K562 (cell line): Measurements from ENCODE around the gene UBE2I. TPM values are rescaled to one million over a fixed set of nuclear protein-coding genes. Genes with fewer than 3 reads are reported as not detected.
A peak's percentile ranks its signal among the peaks of the same experiment; 100 is the strongest.

Experiments
- ATAC-seq: fragments of 200-7000 bp; cut with Tn5 transposase; 3 replicates; pipeline ENCODE4 v1.9.1; 2020; ENCODE audit warnings: moderate library complexity
- BruUV-seq: library from RNA; stranded (reverse); fragments of 400-500 nt; replicated peaks from 2 replicates; lab custom pipeline; 2021; lab: Mats Ljungman, UMichigan
- CTCF ChIA-PET: fragments of 300-600 bp; formaldehyde crosslinking; extraction: SDS; loops from one replicate; lab custom pipeline; 2021; ENCODE audit warnings: low intra/inter-chr PET ratio; lab: Yijun Ruan, JAX
- POLR2A ChIA-PET: fragments of 300-600, 350-650 bp; sonication (Branson Sonifier 250); formaldehyde crosslinking; extraction: SDS; loops from one replicate; lab custom pipeline; 2021; ENCODE audit warnings: antibody characterized with exemption, inconsistent platforms; lab: Yijun Ruan, JAX
- DNase-seq, 4 experiments: peaks; one replicate each; pipeline versions ENCODE4 v3.0.0 to v3.0.0-alpha.2; 2011 to 2018; ENCODE audit warnings: low spot score in 3 of 4, mixed read lengths in 3 of 4; ENCODE audit errors: extremely low read depth in 1 of 4
- FAIRE-seq: peaks from 2 replicates; lab custom pipeline; 2011; peaks lifted over from hg19 to GRCh38; lab: Jason Lieb, UNC
- H2AFZ ChIP-seq: 2 replicates; pipeline ENCODE4 v1.6.0; 2011; ENCODE audit warnings: low read depth, low read length, control low read depth, inconsistent platforms
- H3K27ac ChIP-seq: fragments of 200-600 bp; 3 replicates; pipeline ENCODE4 v1.8.0; 2011; ENCODE audit warnings: low read depth, mild to moderate bottlenecking, control low read depth, inconsistent platforms, low read length, moderate library complexity, mixed read lengths; ENCODE audit errors: extremely low read depth
- H3K27me3 ChIP-seq, 2 experiments: fragments of 300-600 bp in 1 of 2; 2 replicates in 1 of 2; 3 replicates in 1 of 2; pipeline versions ENCODE4 v1.6.0 to v1.8.0; 2011; ENCODE audit warnings: inconsistent platforms in 2 of 2, low read length in 2 of 2, mild to moderate bottlenecking in 1 of 2, mixed read lengths in 1 of 2, moderate library complexity in 1 of 2; ENCODE audit not compliant: control insufficient read depth in 2 of 2, insufficient read depth in 2 of 2
- H3K36me3 ChIP-seq: fragments of 300-600 bp; 3 replicates; pipeline ENCODE4 v1.8.0; 2011; ENCODE audit warnings: mild to moderate bottlenecking, low read length, inconsistent platforms; ENCODE audit not compliant: control insufficient read depth, insufficient read depth
- H3K4me1 ChIP-seq, 2 experiments: fragments of 200-600 bp in 1 of 2; replicated peaks in 1 of 2; 2 replicates in 1 of 2; 3 replicates in 1 of 2; pipeline versions ENCODE4 v1.5.1 to v1.8.0; 2011; ENCODE audit warnings: inconsistent platforms in 2 of 2, low read length in 2 of 2, mild to moderate bottlenecking in 1 of 2, mixed read lengths in 1 of 2, moderate library complexity in 1 of 2; ENCODE audit not compliant: control insufficient read depth in 2 of 2, insufficient read depth in 2 of 2
- H3K4me2 ChIP-seq: 2 replicates; pipeline ENCODE4 v1.6.1; 2011; ENCODE audit warnings: low read length, control low read depth, inconsistent platforms, mixed read lengths; ENCODE audit not compliant: insufficient read depth
- H3K4me3 ChIP-seq: fragments of 200-600 bp; sonication (generic), shearing (Covaris generic); 2 replicates; pipeline ENCODE4 v1.5.1; 2016; ENCODE audit warnings: control low read depth, inconsistent platforms
- H3K79me2 ChIP-seq: fragments of 200-600 bp; 3 replicates; pipeline ENCODE4 v1.8.0; 2011; ENCODE audit warnings: low read length, inconsistent platforms; ENCODE audit not compliant: control insufficient read depth, insufficient read depth
- H3K9ac ChIP-seq, 2 experiments: 2 replicates each; pipeline versions ENCODE4 v1.6.0 to v1.6.1; 2011; ENCODE audit warnings: low read depth in 2 of 2, low read length in 2 of 2, control low read depth in 1 of 2, inconsistent platforms in 1 of 2, mild to moderate bottlenecking in 1 of 2, mixed read lengths in 1 of 2; ENCODE audit not compliant: insufficient read depth in 1 of 2
- H3K9me1 ChIP-seq: one replicate; pipeline ENCODE4 v1.6.0; 2011; ENCODE audit warnings: inconsistent platforms, mild to moderate bottlenecking, low read length, moderate library complexity; ENCODE audit not compliant: control insufficient read depth, insufficient read depth
- H3K9me3 ChIP-seq: replicated peaks from 2 replicates; pipeline ENCODE4 v1.5.1; 2011; ENCODE audit warnings: low read depth, low read length, inconsistent platforms; ENCODE audit not compliant: control insufficient read depth, insufficient read depth
- H4K20me1 ChIP-seq: replicated peaks from 2 replicates; pipeline ENCODE4 v1.6.1; 2011; ENCODE audit warnings: low read length, inconsistent platforms, mixed read lengths; ENCODE audit not compliant: control insufficient read depth, insufficient read depth
- BACH1 ChIP-seq: fragments of 200-800 bp; sonication (Bioruptor generic); IDR thresholded peaks from 2 replicates; pipeline ENCODE4 v1.6.1; 2016; ENCODE audit warnings: missing genetic modification characterization, missing compliant biosample characterization
- HNRNPL ChIP-seq: fragments of 200-400 bp; formaldehyde crosslinking; IDR thresholded peaks from 2 replicates; pipeline ENCODE4 v1.6.1; 2017; ENCODE audit warnings: low read depth, mild to moderate bottlenecking, low read length
- POLR2G ChIP-seq: fragments of 200-400 bp; formaldehyde crosslinking; IDR thresholded peaks from 2 replicates; pipeline ENCODE4 v1.6.1; 2017; ENCODE audit warnings: low read depth, mild to moderate bottlenecking, antibody characterized with exemption, low read length, moderate library complexity
- RBFOX2 ChIP-seq: fragments of 200-400 bp; formaldehyde crosslinking; IDR thresholded peaks from 2 replicates; pipeline ENCODE4 v1.6.1; 2017; ENCODE audit warnings: low read depth, mild to moderate bottlenecking, low read length, moderate library complexity
- RBM22 ChIP-seq: fragments of 200-400 bp; formaldehyde crosslinking; IDR thresholded peaks from 2 replicates; pipeline ENCODE4 v1.6.1; 2018; ENCODE audit warnings: low read length, low read depth; ENCODE audit not compliant: poor library complexity, severe bottlenecking
- SPI1 ChIP-seq: IDR thresholded peaks from 2 replicates; pipeline ENCODE4 v1.6.1; 2011; ENCODE audit warnings: low read depth, low read length, control low read depth, borderline replicate concordance
- ZBTB9 ChIP-seq: fragments of 450-650 bp; formaldehyde crosslinking; IDR thresholded peaks from 2 replicates; pipeline ENCODE4 v1.4.0; 2020; ENCODE audit warnings: mild to moderate bottlenecking, moderate library complexity
- ZNF507 ChIP-seq: conservative IDR thresholded peaks from 2 replicates; pipeline ENCODE4 v1.6.1; 2017; ENCODE audit warnings: missing genetic modification characterization, missing compliant biosample characterization
- ZNF551 ChIP-seq: fragments of 250-450 bp; sonication (Bioruptor Pico); IDR thresholded peaks from 2 replicates; pipeline ENCODE4 v1.5.0; 2021; ENCODE audit warnings: mild to moderate bottlenecking, moderate library complexity
- ZNF76 ChIP-seq: fragments of 250-450 bp; sonication (Bioruptor Pico); IDR thresholded peaks from 2 replicates; pipeline ENCODE4 v1.4.0; 2020; ENCODE audit warnings: mild to moderate bottlenecking, moderate library complexity, borderline replicate concordance
- WGBS: fragments of 100-300 bp; shearing (Covaris generic); methylation state at CpG from one replicate; pipeline ENCODE4 v1.1.6; 2016; ENCODE audit warnings: low coverage, mixed read lengths; ENCODE audit not compliant: insufficient coverage; ENCODE audit errors: missing lambda C conversion rate; 5-methylcytosine and 5-hydroxymethylcytosine counted together
- in situ Hi-C: fragments of 300-500 bp; cut with MboI; formaldehyde crosslinking; loops from 4 replicates; pipeline ENCODE4 v1.15.0; 2018; ENCODE audit warnings: inconsistent platforms, mixed read lengths
- intact Hi-C: fragments of 100-400 bp; cut with micrococcal nuclease; formaldehyde crosslinking; loops from 2 replicates; pipeline ENCODE4 v1.14.2; 2022
- polyA plus RNA-seq, 8 experiments: library from polyadenylated mRNA; depleted of rRNA in 4 of 8; stranded (reverse) in 5 of 8; unstranded in 3 of 8; fragments of >200 nt; fragmentation: Nextera tagmentation in 2 of 8; fragmentation: Illumina TruSeq in 1 of 8; extraction: Ambion mirVana in 2 of 8; extraction: Trizol in 1 of 8; gene quantifications; 2 replicates each; pipeline versions ENCODE4 v1.2.1 to v1.2.3, GENCODE V29; 2011 to 2014; ENCODE audit warnings: inconsistent platforms in 1 of 8, missing spikeins in 1 of 8
- total RNA-seq, 7 experiments: library from RNA; depleted of rRNA in 6 of 7; stranded (reverse); fragments of >200 nt in 6 of 7; fragmentation: Illumina TruSeq in 2 of 7; extraction: Trizol in 2 of 7; gene quantifications; 2 replicates each; pipeline versions ENCODE4 v1.2.1 to v1.2.3, GENCODE V29; 2011 to 2021; ENCODE audit warnings: low replicate concordance in 1 of 7
- TF ChIP-seq, protein P1 (sequence below): fragments of 450-650 bp; IDR thresholded peaks from 2 replicates; pipeline ENCODE4 v1.6.1; 2016; ENCODE audit warnings: mild to moderate bottlenecking

UBE2I gene
- total and polyA plus RNA-seq, 9 of the 15 experiments (the other 6 are each of a cell fraction or from before 2014, with no cell fraction given): 36.6 to 254 (median 104) TPM

GRCh38 chr16:1323296-1324239 lies 14.1 kb downstream of the UBE2I start:
- Histone ChIP-seq H3K9me1 (no peaks in the 10 kb centered on the region), H3K4me3 (no peak overlapping the region), H3K4me2 (no peak overlapping the region), H3K9me3 (no peaks in the 10 kb centered on the region), H3K27ac (no peak overlapping the region), H3K79me2 (no peaks in the 10 kb centered on the region), H3K9ac (peak overlapping the region in 1 of 2 experiments; percentile 45; a peak in 1 of 4 replicates), H3K27me3 (no peaks in the 10 kb centered on the region), H3K4me1 (peaks cover 0 to 33% of the 10 kb centered on the region in 2 experiments; a peak in 2 of 5 replicates), H3K36me3 (peaks cover 61% of the 10 kb centered on the region), H2AFZ (no peak overlapping the region), H4K20me1 (no peaks in the 10 kb centered on the region)
- FAIRE-seq: no peak
- ChIA-PET POLR2A (interaction anchor here (0.6 to 2.2 kb wide), 3 partner anchors 8 to 14 kb away, joined by 3 to 8 read pairs (median 4); no protein-coding TSS in a partner anchor), CTCF (interaction anchor here (0.7 kb wide), 1 partner anchor 826 kb away, joined by 4 read pairs; no protein-coding TSS in a partner anchor)
- TF ChIP-seq RBFOX2 (peak; percentile 39; the same call in 1 of the 2 replicates), ZNF507 (tag) (no peak), ZNF551 (CRISPR knock-in tag) (no peak), RBM22 (peak; percentile 55), ZBTB9 (CRISPR knock-in tag) (no peak), HNRNPL (no peak), ZNF76 (CRISPR knock-in tag) (no peak), BACH1 (tag) (no peak), SPI1 (no peak), POLR2G (peak; percentile 49; the same call in 1 of the 2 replicates)
- TF ChIP-seq, protein P1, sequence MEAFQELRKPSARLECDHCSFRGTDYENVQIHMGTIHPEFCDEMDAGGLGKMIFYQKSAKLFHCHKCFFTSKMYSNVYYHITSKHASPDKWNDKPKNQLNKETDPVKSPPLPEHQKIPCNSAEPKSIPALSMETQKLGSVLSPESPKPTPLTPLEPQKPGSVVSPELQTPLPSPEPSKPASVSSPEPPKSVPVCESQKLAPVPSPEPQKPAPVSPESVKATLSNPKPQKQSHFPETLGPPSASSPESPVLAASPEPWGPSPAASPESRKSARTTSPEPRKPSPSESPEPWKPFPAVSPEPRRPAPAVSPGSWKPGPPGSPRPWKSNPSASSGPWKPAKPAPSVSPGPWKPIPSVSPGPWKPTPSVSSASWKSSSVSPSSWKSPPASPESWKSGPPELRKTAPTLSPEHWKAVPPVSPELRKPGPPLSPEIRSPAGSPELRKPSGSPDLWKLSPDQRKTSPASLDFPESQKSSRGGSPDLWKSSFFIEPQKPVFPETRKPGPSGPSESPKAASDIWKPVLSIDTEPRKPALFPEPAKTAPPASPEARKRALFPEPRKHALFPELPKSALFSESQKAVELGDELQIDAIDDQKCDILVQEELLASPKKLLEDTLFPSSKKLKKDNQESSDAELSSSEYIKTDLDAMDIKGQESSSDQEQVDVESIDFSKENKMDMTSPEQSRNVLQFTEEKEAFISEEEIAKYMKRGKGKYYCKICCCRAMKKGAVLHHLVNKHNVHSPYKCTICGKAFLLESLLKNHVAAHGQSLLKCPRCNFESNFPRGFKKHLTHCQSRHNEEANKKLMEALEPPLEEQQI: no peak
- WGBS: 92% methylated on average over 33 of the region's 35 CpGs
- in situ Hi-C loops: no loop called here
- ATAC-seq: no peak
- intact Hi-C loops: no loop called here
- no peak for DNase-seq
- BruUV-seq: no TSS peak
